ENCODE measurements around the gene TSPAN9. TPM values are rescaled to one million over a fixed set of nuclear protein-coding genes. Genes with fewer than 3 reads are reported as not detected.

Gene TSPAN9
- total RNA-seq, 2 experiments from 2014 or later, result 0.07 TPM; not detected in 1

- POLR2A ChIA-PET, result no interaction called here
- no peak overlapping the region for H3K4me3 Mint-ChIP-seq
- TF ChIP-seq, protein P1, sequence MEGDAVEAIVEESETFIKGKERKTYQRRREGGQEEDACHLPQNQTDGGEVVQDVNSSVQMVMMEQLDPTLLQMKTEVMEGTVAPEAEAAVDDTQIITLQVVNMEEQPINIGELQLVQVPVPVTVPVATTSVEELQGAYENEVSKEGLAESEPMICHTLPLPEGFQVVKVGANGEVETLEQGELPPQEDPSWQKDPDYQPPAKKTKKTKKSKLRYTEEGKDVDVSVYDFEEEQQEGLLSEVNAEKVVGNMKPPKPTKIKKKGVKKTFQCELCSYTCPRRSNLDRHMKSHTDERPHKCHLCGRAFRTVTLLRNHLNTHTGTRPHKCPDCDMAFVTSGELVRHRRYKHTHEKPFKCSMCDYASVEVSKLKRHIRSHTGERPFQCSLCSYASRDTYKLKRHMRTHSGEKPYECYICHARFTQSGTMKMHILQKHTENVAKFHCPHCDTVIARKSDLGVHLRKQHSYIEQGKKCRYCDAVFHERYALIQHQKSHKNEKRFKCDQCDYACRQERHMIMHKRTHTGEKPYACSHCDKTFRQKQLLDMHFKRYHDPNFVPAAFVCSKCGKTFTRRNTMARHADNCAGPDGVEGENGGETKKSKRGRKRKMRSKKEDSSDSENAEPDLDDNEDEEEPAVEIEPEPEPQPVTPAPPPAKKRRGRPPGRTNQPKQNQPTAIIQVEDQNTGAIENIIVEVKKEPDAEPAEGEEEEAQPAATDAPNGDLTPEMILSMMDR (IDR thresholded peaks at IDR 0.05), result no peak
- intact Hi-C loops (cut with micrococcal nuclease), result no loop called here
- no peak for ATAC-seq
- peaks cover 13% of the 10 kb centered on the region for H3K9me3 Mint-ChIP-seq
- H3K4me1 Mint-ChIP-seq (ENCODE audit: low read depth), result no peaks in the 10 kb centered on the region
- no peak for DNase-seq
- H3K27ac Mint-ChIP-seq, result no peak overlapping the region
- CTCF ChIA-PET, result interaction anchor here (0.6 to 1.0 kb wide), 2 partner anchors 38 to 177 kb away, joined by 3 read pairs; no protein-coding TSS in a partner anchor
- no peaks in the 10 kb centered on the region for H3K27me3 Mint-ChIP-seq
- no peaks in the 10 kb centered on the region for H3K36me3 Mint-ChIP-seq (ENCODE audit: low read depth)
Measured at GRCh38 chr12:3098436-3098835, 21.3 kb downstream of the TSPAN9 start.

GRCh38 chr12:3099146-3099545, 22.0 kb downstream of the TSPAN9 start:
- no peaks in the 10 kb centered on the region for H3K4me1 Mint-ChIP-seq (ENCODE audit: low read depth)
- TF ChIP-seq, protein P1 (IDR thresholded peaks at IDR 0.05), result no peak
- no peak for DNase-seq
- POLR2A ChIA-PET, result no interaction called here
- H3K9me3 Mint-ChIP-seq, result peaks cover 13% of the 10 kb centered on the region
- CTCF ChIA-PET, result interaction anchor here (1.8 kb wide), 1 partner anchor 201 kb away, joined by 5 read pairs; no protein-coding TSS in a partner anchor
- H3K4me3 Mint-ChIP-seq, result no peak overlapping the region
- H3K36me3 Mint-ChIP-seq (ENCODE audit: low read depth), result no peaks in the 10 kb centered on the region
- no peak overlapping the region for H3K27ac Mint-ChIP-seq
- intact Hi-C loops (cut with micrococcal nuclease), result no loop called here
- no peak for ATAC-seq
- no peaks in the 10 kb centered on the region for H3K27me3 Mint-ChIP-seq

DNA sequence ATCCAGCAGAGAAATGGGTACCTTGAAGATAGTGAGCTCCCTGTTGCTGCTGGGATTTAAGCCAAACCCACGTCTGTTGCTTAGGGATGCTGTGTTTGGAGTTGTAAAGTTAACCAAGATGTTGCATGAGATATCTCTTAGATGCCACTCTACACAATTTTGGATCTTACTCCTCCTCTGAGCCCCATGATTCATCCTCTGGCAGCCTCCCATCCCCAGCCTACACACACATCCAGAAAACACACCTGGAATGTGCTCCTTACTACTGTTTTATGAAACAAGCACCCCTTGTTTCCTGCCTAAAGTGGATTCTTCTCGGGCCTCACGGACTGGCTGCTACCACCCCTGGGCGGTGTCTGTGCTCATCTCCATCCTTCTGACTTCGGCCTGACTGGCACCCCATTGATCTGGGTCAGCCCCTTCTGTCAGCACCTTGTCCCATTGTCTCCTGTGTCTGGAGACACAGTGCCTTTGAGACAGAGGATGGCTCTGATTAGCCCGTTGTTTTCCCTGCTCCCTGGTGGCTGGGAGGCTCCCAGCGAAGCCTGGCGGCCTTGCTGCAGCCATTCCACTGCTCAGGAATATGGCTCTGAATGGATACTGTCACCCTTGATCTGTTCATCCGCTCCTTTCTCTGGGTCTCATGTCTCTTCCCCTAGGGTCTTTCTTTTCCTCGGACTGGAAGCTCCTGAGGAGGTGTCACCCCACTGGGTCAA, 24.3 kb downstream of the TSPAN9 start:
- no peak for DNase-seq
- H3K27ac Mint-ChIP-seq, result no peak overlapping the region
- intact Hi-C loops (cut with micrococcal nuclease), result no loop called here
- ChIA-PET CTCF (interaction anchor here (1.2 kb wide), 1 partner anchor 28 kb away, joined by 4 read pairs; no protein-coding TSS in a partner anchor), POLR2A (no interaction called here)
- ATAC-seq, result no peak
- H3K27me3 Mint-ChIP-seq, result no peaks in the 10 kb centered on the region
- H3K4me3 Mint-ChIP-seq, result no peak overlapping the region
- no peaks in the 10 kb centered on the region for H3K36me3 Mint-ChIP-seq (ENCODE audit: low read depth)
- H3K4me1 Mint-ChIP-seq (ENCODE audit: low read depth), result no peaks in the 10 kb centered on the region
- peaks cover 11% of the 10 kb centered on the region for H3K9me3 Mint-ChIP-seq
- TF ChIP-seq, protein P1 (IDR thresholded peaks at IDR 0.05), result no peak

DNA sequence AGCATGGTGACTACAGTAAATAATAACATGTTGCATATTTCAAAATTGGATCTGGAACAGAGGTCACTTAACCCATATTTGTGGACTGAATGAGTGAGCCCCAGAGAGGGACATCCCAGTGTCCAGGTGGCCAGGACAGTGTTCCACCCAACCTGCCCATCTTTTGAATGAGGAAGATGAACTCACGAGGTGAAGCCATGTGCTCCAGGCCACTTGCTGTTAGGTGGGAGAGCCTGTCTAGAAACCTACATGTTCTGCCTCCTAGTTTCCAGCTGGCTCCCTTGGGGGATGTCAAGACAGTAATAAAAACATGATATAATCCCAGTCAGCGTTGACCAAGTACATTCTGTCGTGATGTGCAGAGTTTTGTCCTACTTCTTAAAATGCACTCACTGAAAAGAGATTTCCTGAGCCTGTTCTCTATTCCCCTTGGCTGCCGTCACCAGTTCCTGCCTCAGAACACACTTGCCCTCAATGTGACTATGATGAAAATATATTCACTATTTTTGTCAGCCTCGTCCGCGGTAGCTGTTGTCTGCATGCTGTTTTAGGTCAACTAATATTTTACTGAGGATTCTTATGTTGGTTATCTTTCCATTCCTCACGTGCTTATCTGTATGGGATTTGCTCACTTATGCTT, 25.7 kb downstream of the TSPAN9 start:
- Mint-ChIP-seq H3K4me1 (ENCODE audit: low read depth) (no peaks in the 10 kb centered on the region), H3K27me3 (no peaks in the 10 kb centered on the region), H3K9me3 (peaks cover 11% of the 10 kb centered on the region), H3K36me3 (ENCODE audit: low read depth) (no peaks in the 10 kb centered on the region), H3K27ac (no peak overlapping the region), H3K4me3 (no peak overlapping the region)
- POLR2A ChIA-PET, result no interaction called here
- TF ChIP-seq, protein P1 (IDR thresholded peaks at IDR 0.05), result no peak
- no peak for DNase-seq
- intact Hi-C loops (cut with micrococcal nuclease), result no loop called here
- ATAC-seq, result no peak
- CTCF ChIA-PET, result no interaction called here

GRCh38 chr12:3103806-3104205, 26.6 kb downstream of the TSPAN9 start:
- ChIA-PET POLR2A (no interaction called here), CTCF (no interaction called here)
- Mint-ChIP-seq H3K4me3 (no peak overlapping the region), H3K4me1 (ENCODE audit: low read depth) (no peaks in the 10 kb centered on the region), H3K27me3 (no peaks in the 10 kb centered on the region), H3K36me3 (ENCODE audit: low read depth) (no peaks in the 10 kb centered on the region), H3K27ac (no peak overlapping the region), H3K9me3 (peaks cover 11% of the 10 kb centered on the region)
- TF ChIP-seq, protein P1 (IDR thresholded peaks at IDR 0.05), result no peak
- intact Hi-C loops (cut with micrococcal nuclease), result no loop called here
- ATAC-seq (no peak), DNase-seq (no peak)
